ENCODE measurements around the gene C2CD4A. TPM values are rescaled to one million over a fixed set of nuclear protein-coding genes. Genes with fewer than 3 reads are reported as not detected.

C2CD4A gene
- total and polyA plus RNA-seq, 2 donors (not counting 3 experiments of a cell fraction or from before 2014, with no cell fraction given) = 0.33 to 0.46 TPM

DNA sequence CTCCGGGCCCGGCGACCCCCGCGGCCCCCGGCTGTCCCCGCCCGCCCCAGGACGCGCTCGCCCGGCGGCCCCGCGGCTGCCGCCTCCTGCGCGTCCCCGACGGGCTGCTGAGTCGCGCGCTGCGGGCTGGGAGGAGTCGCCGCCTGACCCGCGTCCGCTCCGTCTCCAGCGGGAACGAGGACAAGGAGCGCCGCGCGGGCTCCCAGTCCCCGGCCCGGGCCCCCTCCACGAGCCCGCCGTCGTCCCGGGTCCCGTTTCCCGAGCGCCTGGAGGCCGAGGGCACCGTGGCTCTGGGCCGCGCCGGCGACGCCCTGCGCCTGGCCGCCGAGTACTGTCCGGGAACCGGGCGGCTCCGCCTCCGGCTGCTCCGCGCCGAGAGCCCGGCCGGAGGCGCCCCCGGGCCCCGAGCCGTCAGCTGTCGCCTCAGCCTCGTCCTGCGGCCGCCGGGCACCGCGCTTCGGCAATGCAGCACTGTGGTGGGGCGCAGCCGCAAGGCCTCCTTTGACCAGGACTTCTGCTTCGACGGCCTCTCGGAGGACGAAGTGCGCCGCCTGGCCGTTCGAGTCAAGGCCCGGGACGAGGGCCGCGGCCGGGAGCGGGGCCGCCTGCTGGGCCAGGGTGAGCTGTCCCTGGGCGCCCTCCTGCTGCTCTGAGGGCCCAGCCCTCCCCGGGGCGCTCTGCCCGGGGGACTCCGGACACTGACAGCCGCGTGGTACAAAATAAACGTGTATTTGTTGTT is 1.5 kb downstream of the C2CD4A start:
- no peaks in the 10 kb centered on the region for H4K20me1 ChIP-seq (replicated peaks; ENCODE audit: control insufficient read depth, extremely low read depth, insufficient read depth, low read length)
- no peaks in the 10 kb centered on the region for H3K9me1 ChIP-seq (replicated peaks; ENCODE audit: control insufficient read depth, extremely low read depth, insufficient read depth, low read length)
- H3K27me3 ChIP-seq (ENCODE audit: control insufficient read depth in 2 of 2, insufficient read depth in 2 of 2, low read length in 2 of 2) = no peaks in the 10 kb centered on the region
- FAIRE-seq (no peak), DNase-seq (ENCODE audit: low read depth, low spot score) (peak; percentile 60)
- peaks cover 30% of the 10 kb centered on the region for H3K4me1 ChIP-seq (ENCODE audit: control insufficient read depth, extremely low read depth, insufficient read depth, low read length)
- H3K4me3 ChIP-seq (replicated peaks in 1 of 3; ENCODE audit: insufficient read depth in 1 of 3, low read depth in 1 of 3, low read length in 3 of 3) = peak overlapping the region; percentile 24 to 41 (median 33)
- intact Hi-C loops (cut with micrococcal nuclease) (loop anchor here (1.0 kb wide), 3 partner anchors 8 to 56 kb away; partner anchors contain the start of gene VPS13C), dilution Hi-C loops (cut with MboI; ENCODE audit: extremely low pct_ligation_motif_present, low sequenced_read_pairs) (no loop called here)
- peak overlapping the region; percentile 27 for H3K9ac ChIP-seq (replicated peaks; ENCODE audit: extremely low read depth, insufficient read depth, low read length)
- H3K9me3 ChIP-seq (replicated peaks; ENCODE audit: control insufficient read depth, insufficient read depth, low read length) = no peaks in the 10 kb centered on the region
- TF ChIP-seq MYC (IDR thresholded peaks at IDR 0.05; ENCODE audit: low read depth, low read length) (no peak), CTCF (IDR thresholded peaks at IDR 0.05; ENCODE audit: extremely low read depth in 1 of 2, insufficient read depth in 1 of 2, low read depth in 1 of 2, low read length in 2 of 2) (peak; percentile 4 to 30), FOS (IDR thresholded peaks at IDR 0.05; ENCODE audit: borderline replicate concordance, insufficient read depth, low read length) (no peak)
- H2AFZ ChIP-seq (ENCODE audit: low read depth, low read length) = peak overlapping the region; percentile 75
- H3K36me3 ChIP-seq (ENCODE audit: control insufficient read depth in 2 of 2, extremely low read depth in 1 of 2, insufficient read depth in 2 of 2, low read length in 2 of 2) = no peaks in the 10 kb centered on the region
- H3K27ac ChIP-seq (ENCODE audit: insufficient read depth, low read depth, low read length) = no peak overlapping the region
- ChIA-PET POLR2A (no interaction called here), CTCF (interaction anchor here (0.9 to 3.7 kb wide), 8 partner anchors 8 to 239 kb away, joined by 3 to 27 read pairs (median 16); partner anchors contain the start of genes C2CD4B and VPS13C)
- peak overlapping the region; percentile 72 for H3K4me2 ChIP-seq (ENCODE audit: insufficient read depth, low read length)
- H3K79me2 ChIP-seq (ENCODE audit: control insufficient read depth, insufficient read depth, low read length) = no peaks in the 10 kb centered on the region
- BruUV-seq (replicated peaks) = no TSS peak

DNA sequence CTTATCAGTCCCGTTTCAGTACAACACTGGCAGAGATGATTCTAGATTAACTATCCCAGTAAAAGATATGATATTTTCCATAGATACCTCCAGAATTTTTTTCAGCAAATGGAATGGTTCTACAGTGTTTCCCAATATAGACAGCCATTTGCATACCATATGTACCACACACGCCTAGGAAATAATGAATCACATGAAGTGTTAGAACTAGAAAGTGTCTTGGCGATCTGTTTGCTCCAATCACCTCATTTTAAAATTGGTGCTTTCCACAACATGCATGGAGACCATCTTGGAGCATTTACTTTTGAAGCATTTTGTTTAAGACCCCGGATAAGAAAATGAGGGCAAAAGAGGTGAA is 2.0 kb downstream of the C2CD4A start:
- no peaks in the 10 kb centered on the region for H3K36me3 ChIP-seq (ENCODE audit: control insufficient read depth in 2 of 2, extremely low read depth in 1 of 2, insufficient read depth in 2 of 2, low read length in 2 of 2)
- peak overlapping the region; percentile 75 for H2AFZ ChIP-seq (ENCODE audit: low read depth, low read length)
- no peaks in the 10 kb centered on the region for H4K20me1 ChIP-seq (replicated peaks; ENCODE audit: control insufficient read depth, extremely low read depth, insufficient read depth, low read length)
- H3K79me2 ChIP-seq (ENCODE audit: control insufficient read depth, insufficient read depth, low read length) = no peaks in the 10 kb centered on the region
- no peaks in the 10 kb centered on the region for H3K9me1 ChIP-seq (replicated peaks; ENCODE audit: control insufficient read depth, extremely low read depth, insufficient read depth, low read length)
- TF ChIP-seq MYC (IDR thresholded peaks at IDR 0.05; ENCODE audit: low read depth, low read length) = no peak
- TF ChIP-seq MAX (IDR thresholded peaks at IDR 0.05; ENCODE audit: insufficient read depth, insufficient read length) = no peak
- TF ChIP-seq FOS (IDR thresholded peaks at IDR 0.05; ENCODE audit: borderline replicate concordance, insufficient read depth, low read length) = no peak
- TF ChIP-seq GATA2 (IDR thresholded peaks at IDR 0.05; ENCODE audit: insufficient read depth, insufficient read length, low read depth, low read length) = no peak
- no peak for TF ChIP-seq POLR2A (IDR thresholded peaks at IDR 0.05; ENCODE audit: low read depth, low read length)
- TF ChIP-seq CTCF (IDR thresholded peaks at IDR 0.05; ENCODE audit: extremely low read depth in 1 of 2, insufficient read depth in 1 of 2, low read depth in 1 of 2, low read length in 2 of 2) = no peak
- H3K9me3 ChIP-seq (replicated peaks; ENCODE audit: control insufficient read depth, insufficient read depth, low read length) = no peaks in the 10 kb centered on the region
- FAIRE-seq (no peak), DNase-seq (ENCODE audit: low read depth, low spot score) (no peak)
- no peaks in the 10 kb centered on the region for H3K27me3 ChIP-seq (ENCODE audit: control insufficient read depth in 2 of 2, insufficient read depth in 2 of 2, low read length in 2 of 2)
- intact Hi-C loops (cut with micrococcal nuclease) = loop anchor here (1.0 kb wide), 3 partner anchors 8 to 56 kb away; partner anchors contain the start of gene VPS13C
- peak overlapping the region; percentile 27 for H3K9ac ChIP-seq (replicated peaks; ENCODE audit: extremely low read depth, insufficient read depth, low read length)
- H3K4me2 ChIP-seq (ENCODE audit: insufficient read depth, low read length) = peak overlapping the region; percentile 72
- H3K4me1 ChIP-seq (ENCODE audit: control insufficient read depth, extremely low read depth, insufficient read depth, low read length) = peaks cover 24% of the 10 kb centered on the region
- ChIA-PET CTCF (interaction anchor here (0.9 to 3.7 kb wide), 6 partner anchors 9 to 234 kb away, joined by 3 to 27 read pairs (median 10); partner anchors contain the start of genes C2CD4B and VPS13C), POLR2A (no interaction called here)
- BruUV-seq (replicated peaks) = TSS peak; percentile 29
- H3K27ac ChIP-seq (ENCODE audit: insufficient read depth, low read depth, low read length) = no peak overlapping the region
- dilution Hi-C loops (cut with MboI; ENCODE audit: extremely low pct_ligation_motif_present, low sequenced_read_pairs) = no loop called here
- H3K4me3 ChIP-seq (replicated peaks in 1 of 3; ENCODE audit: insufficient read depth in 1 of 3, low read depth in 1 of 3, low read length in 3 of 3) = peak overlapping the region; percentile 24 to 41 (median 33)
